Immature natural killer cell (primary cell): ENCODE data around the gene CCDC142. TPM values are rescaled to one million over a fixed set of nuclear protein-coding genes. Genes with fewer than 3 reads are reported as not detected.

Experiments
- DNase-seq, 3 donors: peaks; one replicate each; pipeline ENCODE4 v3.0.0; 2022; ENCODE audit warnings: mixed read lengths in 1 of 3
- H3K27ac Mint-ChIP-seq, 6 donors: one replicate each; pipeline ENCODE4 v1.8.0; 2020; ENCODE audit warnings: mixed read lengths in 6 of 6, mild to moderate bottlenecking in 5 of 6, inconsistent platforms in 4 of 6, moderate library complexity in 3 of 6
- H3K27me3 Mint-ChIP-seq, 3 donors: one replicate each; pipeline ENCODE4 v1.8.0; 2020 to 2021; ENCODE audit warnings: low read depth in 3 of 3, mild to moderate bottlenecking in 3 of 3, mixed read lengths in 3 of 3, moderate library complexity in 3 of 3, inconsistent platforms in 1 of 3
- H3K36me3 Mint-ChIP-seq, 3 donors: one replicate each; pipeline ENCODE4 v1.8.0; 2020; ENCODE audit warnings: mixed read lengths in 3 of 3, inconsistent platforms in 2 of 3, mild to moderate bottlenecking in 2 of 3
- H3K4me1 Mint-ChIP-seq, 2 donors: one replicate each; pipeline ENCODE4 v1.8.0; 2020; ENCODE audit warnings: inconsistent platforms in 2 of 2, mild to moderate bottlenecking in 2 of 2, mixed read lengths in 2 of 2, moderate library complexity in 1 of 2
- H3K4me3 Mint-ChIP-seq, 5 donors: one replicate each; pipeline ENCODE4 v1.8.0; 2020; ENCODE audit warnings: mild to moderate bottlenecking in 5 of 5, mixed read lengths in 5 of 5, inconsistent platforms in 3 of 5, moderate library complexity in 3 of 5
- H3K9me3 Mint-ChIP-seq, 6 donors: one replicate each; pipeline ENCODE4 v1.8.0; 2020; ENCODE audit warnings: mild to moderate bottlenecking in 6 of 6, mixed read lengths in 6 of 6, inconsistent platforms in 4 of 6, moderate library complexity in 3 of 6
- polyA plus RNA-seq, 3 donors: library from polyadenylated mRNA; unstranded; fragments of 300-500 nt; fragmentation: Illumina TruSeq; gene quantifications; one replicate each; pipeline ENCODE4 v1.2.3, GENCODE V29; 2021

CCDC142 gene
- polyA plus RNA-seq, 3 donors from 2014 or later = 4.1 to 16.6 (median 4.4) TPM

DNA sequence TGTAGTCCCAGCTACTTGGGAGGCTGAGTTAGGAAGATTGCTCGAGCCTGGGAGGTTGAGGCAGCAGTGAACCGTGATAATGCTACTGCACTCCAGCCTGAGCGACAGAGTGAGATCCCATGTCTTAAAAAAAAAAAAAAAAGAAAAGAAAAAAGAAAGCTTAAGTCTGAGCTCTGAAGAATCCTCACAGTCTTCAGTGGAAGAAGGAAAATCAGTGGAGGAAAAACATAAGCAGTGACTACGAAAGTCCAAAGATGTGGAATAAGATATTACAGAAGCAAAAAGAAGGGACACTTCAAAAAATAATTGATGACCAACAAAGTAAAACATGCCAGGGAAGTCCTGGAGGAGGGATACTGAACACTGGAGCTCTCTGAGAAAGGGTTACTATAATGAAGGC, 27.5 kb upstream of the CCDC142 start:
- H3K4me3 Mint-ChIP-seq = no peak overlapping the region
- DNase-seq = no peak
- peaks cover 3 to 6% (median 5%) of the 10 kb centered on the region in 3 donors for H3K36me3 Mint-ChIP-seq
- H3K27ac Mint-ChIP-seq = no peak overlapping the region
- H3K27me3 Mint-ChIP-seq = peaks cover 27 to 41% (median 29%) of the 10 kb centered on the region in 3 donors
- peaks cover 0 to 2% (median 0%) of the 10 kb centered on the region in 6 donors for H3K9me3 Mint-ChIP-seq
- H3K4me1 Mint-ChIP-seq = peaks cover 30 to 37% of the 10 kb centered on the region in 2 donors

- DNase-seq = no peak
- Mint-ChIP-seq H3K4me3 (peak overlapping the region; percentile 98 to 100 (median 99)), H3K27me3 (peaks cover 24 to 38% (median 30%) of the 10 kb centered on the region in 3 donors), H3K36me3 (peaks cover 5 to 16% (median 13%) of the 10 kb centered on the region in 3 donors), H3K4me1 (peaks cover 50 to 52% of the 10 kb centered on the region in 2 donors), H3K9me3 (no peaks in the 10 kb centered on the region), H3K27ac (peak overlapping the region; percentile 99 to 100 (median 100))
Measured at GRCh38 chr2:74507926-74508520, 25.2 kb upstream of the CCDC142 start.

GRCh38 chr2:74507145-74507925, 24.5 kb upstream of the CCDC142 start, which contains the start of gene PCGF1:
PCGF1 (minus strand) TSS chr2:74507695; CDS start chr2:74507668, 27 bp downstream.
- Mint-ChIP-seq H3K4me3 (peak within 1 kb of the TSS; percentile 98 to 100 (median 99)), H3K36me3 (peaks cover 5 to 16% (median 13%) of the 10 kb centered on the region in 3 donors), H3K4me1 (peaks cover 57 to 59% of the 10 kb centered on the region in 2 donors), H3K27ac (peak within 1 kb of the TSS; percentile 99 to 100 (median 100)), H3K9me3 (no peaks in the 10 kb centered on the region), H3K27me3 (peaks cover 17 to 31% (median 24%) of the 10 kb centered on the region in 3 donors)
- peak; percentile 98 to 99 (median 98) for DNase-seq

DNA sequence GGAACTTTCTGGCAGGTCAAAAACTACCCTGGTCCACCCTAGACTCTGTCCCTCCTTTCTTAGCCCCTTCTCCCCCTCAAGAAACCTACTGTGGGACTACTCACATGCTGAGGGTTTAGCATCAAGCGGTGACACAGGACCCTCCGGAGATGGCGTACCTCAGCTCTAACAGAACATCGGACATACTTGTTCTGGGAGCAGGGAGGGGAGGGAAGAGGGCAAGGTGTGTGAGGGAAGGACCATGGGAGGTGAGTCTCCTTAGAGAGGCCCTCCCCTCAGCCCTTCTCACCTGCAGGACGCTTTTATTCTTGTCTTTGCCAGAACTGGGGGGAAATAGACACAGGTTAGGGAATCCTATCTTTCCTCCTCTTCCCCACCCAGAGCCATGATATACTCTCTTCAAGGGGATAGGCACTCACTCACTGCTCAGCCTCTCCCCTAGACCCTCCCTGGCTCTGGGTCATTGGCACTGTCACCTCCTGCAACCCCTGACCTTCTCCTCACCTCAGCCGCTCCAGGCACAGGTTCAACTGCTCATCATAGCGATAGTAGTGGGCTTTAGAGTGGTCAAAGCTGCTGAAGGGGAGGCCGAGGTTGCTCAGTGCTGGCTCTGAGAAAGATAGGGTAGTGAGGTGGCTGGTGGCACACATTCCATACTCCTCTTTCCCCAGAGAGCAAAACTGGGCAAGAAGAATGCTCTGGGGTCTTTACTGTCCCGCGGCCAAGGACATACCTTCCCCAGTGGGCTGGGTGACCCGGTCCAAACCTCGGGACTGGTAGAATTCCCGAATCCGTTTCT, 22.8 kb upstream of the CCDC142 start:
- H3K4me3 Mint-ChIP-seq = peak overlapping the region in 4 of 5 donors; percentile 42 to 87 (median 52)
- no peaks in the 10 kb centered on the region for H3K9me3 Mint-ChIP-seq
- H3K36me3 Mint-ChIP-seq = peaks cover 5 to 16% (median 13%) of the 10 kb centered on the region in 3 donors
- H3K27ac Mint-ChIP-seq = peak overlapping the region in 2 of 6 donors; percentile 35 to 71
- H3K27me3 Mint-ChIP-seq = peaks cover 10 to 25% (median 16%) of the 10 kb centered on the region in 3 donors
- H3K4me1 Mint-ChIP-seq = peaks cover 68 to 69% of the 10 kb centered on the region in 2 donors
- no peak for DNase-seq

DNA sequence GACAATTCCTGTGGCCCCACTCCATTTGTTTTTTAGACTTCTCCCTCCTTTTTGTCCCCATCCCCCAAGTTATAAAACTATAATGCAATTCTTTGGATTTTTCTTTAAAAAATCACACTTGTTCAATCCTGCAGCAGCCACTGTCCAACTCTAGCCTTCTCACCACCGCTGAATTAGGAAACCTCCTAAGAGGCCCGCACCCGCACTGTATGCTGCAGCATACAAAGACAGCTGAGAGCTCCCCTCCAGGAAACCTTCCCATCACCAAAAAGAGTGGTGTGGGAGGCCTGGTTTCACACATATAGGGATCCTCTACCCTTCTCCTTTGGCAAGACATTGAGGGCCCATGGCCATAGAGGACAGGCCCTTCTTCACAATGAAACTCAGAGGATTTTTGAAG, 21.8 kb upstream of the CCDC142 start:
- no peaks in the 10 kb centered on the region for H3K9me3 Mint-ChIP-seq
- peak overlapping the region; percentile 28 to 76 (median 56) for H3K27ac Mint-ChIP-seq
- no peak for DNase-seq
- H3K4me1 Mint-ChIP-seq = peaks cover 68 to 73% of the 10 kb centered on the region in 2 donors
- H3K4me3 Mint-ChIP-seq = peak overlapping the region; percentile 82 to 90 (median 86)
- peaks cover 5 to 16% (median 13%) of the 10 kb centered on the region in 3 donors for H3K36me3 Mint-ChIP-seq
- peaks cover 10 to 21% (median 11%) of the 10 kb centered on the region in 3 donors for H3K27me3 Mint-ChIP-seq

DNA sequence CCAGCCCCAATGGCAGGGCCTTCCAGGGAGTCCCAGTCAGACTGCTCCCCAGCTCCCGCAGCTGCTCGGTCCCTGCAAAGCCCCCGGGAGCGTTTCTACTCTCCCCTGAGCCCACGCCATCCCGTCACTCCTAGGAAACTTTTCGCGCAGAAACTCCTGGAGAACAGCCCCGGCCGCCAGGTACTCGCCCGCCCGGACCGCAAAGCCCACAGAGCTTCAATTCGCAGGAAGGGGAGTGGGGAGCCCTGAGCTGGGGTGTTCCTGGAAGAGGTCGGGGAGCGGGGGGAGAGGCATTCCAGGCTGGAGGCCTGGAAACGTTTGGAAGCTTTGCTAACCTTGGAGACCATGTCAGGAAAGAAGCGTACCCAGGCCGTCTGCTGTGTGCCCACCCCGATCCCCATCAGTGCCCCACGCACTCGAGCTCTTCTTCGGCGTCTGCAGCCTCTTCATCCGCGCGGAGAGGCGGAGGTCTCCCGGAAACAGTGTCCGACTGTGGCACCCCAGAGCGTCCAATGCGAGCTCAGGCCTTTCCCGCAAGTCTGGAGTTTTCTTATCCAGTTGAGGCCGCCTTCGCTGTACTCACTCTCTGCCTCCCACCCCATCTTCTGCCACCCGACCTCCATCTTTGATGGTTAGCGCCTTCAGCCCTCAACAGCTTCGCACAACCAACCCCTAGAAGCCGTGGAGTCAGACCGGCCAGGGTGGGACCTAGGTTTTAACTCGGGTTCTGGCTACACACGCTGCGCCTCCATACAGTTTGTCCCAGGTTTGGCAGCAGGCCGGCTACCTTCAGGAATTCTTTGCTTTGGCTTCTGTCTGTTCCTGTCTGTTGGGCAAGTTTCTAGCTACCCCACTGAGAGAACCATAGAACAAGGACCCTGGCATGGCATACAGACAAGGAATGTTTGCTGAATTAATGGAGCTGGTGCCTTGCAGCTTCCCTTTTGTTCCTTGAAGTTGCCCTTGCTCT, 21.0 kb upstream of the CCDC142 start:
- DNase-seq = no peak
- H3K4me3 Mint-ChIP-seq = peak overlapping the region; percentile 82 to 90 (median 86)
- peaks cover 13 to 24% (median 13%) of the 10 kb centered on the region in 3 donors for H3K27me3 Mint-ChIP-seq
- peak overlapping the region; percentile 51 to 89 (median 80) for H3K27ac Mint-ChIP-seq
- peaks cover 5 to 16% (median 13%) of the 10 kb centered on the region in 3 donors for H3K36me3 Mint-ChIP-seq
- peaks cover 73 to 78% of the 10 kb centered on the region in 2 donors for H3K4me1 Mint-ChIP-seq
- H3K9me3 Mint-ChIP-seq = no peaks in the 10 kb centered on the region

DNA sequence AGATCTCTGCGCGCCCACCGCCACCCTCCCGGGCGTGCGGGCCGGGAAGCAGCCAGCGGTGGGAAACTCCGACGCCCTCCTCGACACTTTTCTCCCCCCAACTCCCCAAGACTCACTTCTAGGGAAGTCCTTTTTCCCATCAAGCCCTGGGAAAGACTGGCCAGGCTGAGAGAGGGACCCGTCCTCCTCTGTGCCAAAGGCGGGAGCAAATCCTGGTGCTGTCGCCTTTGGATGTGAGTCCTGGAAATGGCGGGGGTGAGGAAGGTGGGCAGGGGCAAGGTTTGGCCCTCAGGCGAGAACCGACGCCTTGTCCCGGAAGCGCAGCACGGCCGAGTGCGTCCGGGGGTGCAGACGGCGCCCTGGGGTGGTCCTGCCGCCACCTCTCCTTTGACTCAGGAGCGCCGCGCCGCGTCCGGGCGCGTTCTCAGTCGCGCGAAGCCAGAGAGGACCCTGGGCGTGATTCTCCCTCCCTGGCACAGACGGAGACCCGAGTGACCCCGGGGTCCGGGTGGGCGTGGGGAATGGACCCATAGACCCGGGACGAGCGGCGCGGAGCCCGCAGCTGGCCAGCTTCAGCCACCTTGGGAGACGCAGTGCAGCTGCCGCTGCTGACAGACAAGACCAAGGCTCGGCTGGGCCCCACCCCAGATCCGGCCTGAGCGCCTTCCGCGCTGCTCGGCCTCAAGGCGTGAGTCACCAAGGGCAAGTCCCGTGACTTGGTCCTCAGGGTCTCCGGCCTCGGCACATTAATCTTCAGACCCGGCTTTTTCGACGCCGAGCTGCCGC, 20.1 kb upstream of the CCDC142 start:
- peak; percentile 56 to 64 (median 57) for DNase-seq
- H3K4me3 Mint-ChIP-seq = peak overlapping the region; percentile 82 to 90 (median 86)
- no peaks in the 10 kb centered on the region for H3K9me3 Mint-ChIP-seq
- H3K36me3 Mint-ChIP-seq = peaks cover 5 to 16% (median 13%) of the 10 kb centered on the region in 3 donors
- H3K27me3 Mint-ChIP-seq = peaks cover 16 to 22% (median 16%) of the 10 kb centered on the region in 3 donors
- peak overlapping the region; percentile 51 to 89 (median 80) for H3K27ac Mint-ChIP-seq
- peaks cover 73 to 78% of the 10 kb centered on the region in 2 donors for H3K4me1 Mint-ChIP-seq

GRCh38 chr2:74502147-74502719, 19.4 kb upstream of the CCDC142 start:
- peaks cover 73 to 78% of the 10 kb centered on the region in 2 donors for H3K4me1 Mint-ChIP-seq
- DNase-seq = no peak
- H3K27ac Mint-ChIP-seq = peak overlapping the region; percentile 39 to 89 (median 78)
- no peaks in the 10 kb centered on the region for H3K9me3 Mint-ChIP-seq
- H3K36me3 Mint-ChIP-seq = peaks cover 3 to 16% (median 13%) of the 10 kb centered on the region in 3 donors
- peak overlapping the region; percentile 82 to 90 (median 86) for H3K4me3 Mint-ChIP-seq
- H3K27me3 Mint-ChIP-seq = peaks cover 12 to 19% (median 13%) of the 10 kb centered on the region in 3 donors

DNA sequence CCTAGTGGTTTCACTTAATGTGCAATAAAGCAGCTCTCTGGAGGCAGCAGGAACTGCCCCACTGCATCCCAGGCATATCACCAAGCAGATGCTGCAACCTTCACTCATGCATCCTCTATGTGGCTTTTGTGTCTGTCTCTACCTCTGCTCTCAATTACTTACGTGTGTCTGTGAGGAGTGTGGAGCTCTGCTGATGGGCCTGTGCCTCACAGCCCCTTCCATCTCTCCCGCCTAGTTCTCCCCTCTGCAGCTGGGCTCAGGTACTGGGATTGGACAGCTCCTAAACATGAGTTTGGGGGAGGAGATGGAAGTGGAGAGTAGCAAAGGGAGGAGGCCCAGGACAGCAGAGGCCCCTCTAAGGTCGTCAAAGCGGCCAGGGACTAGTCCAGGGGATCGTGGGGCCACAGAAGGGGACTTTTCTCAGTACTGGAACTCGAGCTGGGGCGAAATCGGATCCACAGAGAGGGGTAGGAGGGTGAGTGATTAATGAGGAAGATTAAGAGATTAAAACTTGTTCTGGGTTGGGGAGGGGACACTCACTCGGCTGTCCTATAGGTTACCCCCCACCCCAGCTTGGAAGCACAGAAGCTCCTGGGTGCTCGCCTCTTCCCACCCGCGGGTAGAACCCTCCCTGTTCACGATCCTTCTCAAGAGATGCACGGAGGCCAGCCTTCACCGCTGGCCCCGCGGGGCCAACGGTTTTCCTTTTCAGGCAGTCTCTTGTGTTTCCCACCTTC, 18.7 kb upstream of the CCDC142 start:
- no peak for DNase-seq
- H3K27ac Mint-ChIP-seq = peak overlapping the region in 4 of 6 donors; percentile 17 to 83 (median 74)
- H3K9me3 Mint-ChIP-seq = no peaks in the 10 kb centered on the region
- H3K4me1 Mint-ChIP-seq = peaks cover 66 to 71% of the 10 kb centered on the region in 2 donors
- peaks cover 8 to 15% (median 10%) of the 10 kb centered on the region in 3 donors for H3K27me3 Mint-ChIP-seq
- H3K36me3 Mint-ChIP-seq = peaks cover under 1 to 13% (median 10%) of the 10 kb centered on the region in 3 donors
- H3K4me3 Mint-ChIP-seq = peak overlapping the region; percentile 76 to 90 (median 83)

DNA sequence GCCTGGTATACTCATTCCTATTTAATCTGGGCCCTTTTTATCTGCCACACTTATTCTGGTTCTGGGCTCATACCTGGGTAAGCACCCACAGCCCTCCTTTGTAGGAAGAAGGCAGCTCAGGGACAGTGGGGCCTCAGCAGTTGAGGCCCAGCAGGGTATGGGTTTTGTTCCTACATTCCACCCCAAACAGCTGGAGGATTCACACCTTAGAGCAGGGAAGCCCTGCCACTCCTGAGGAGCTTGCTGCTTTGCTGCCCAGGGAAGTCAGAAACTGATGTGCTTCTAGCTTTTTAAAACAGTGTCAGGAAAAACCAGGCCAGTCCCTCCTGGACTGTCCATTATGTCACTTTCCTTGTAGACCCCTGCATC, 17.8 kb upstream of the CCDC142 start:
- peaks cover 63 to 66% of the 10 kb centered on the region in 2 donors for H3K4me1 Mint-ChIP-seq
- H3K36me3 Mint-ChIP-seq = peaks cover 0 to 17% (median 10%) of the 10 kb centered on the region in 3 donors
- H3K27ac Mint-ChIP-seq = no peak overlapping the region
- no peaks in the 10 kb centered on the region for H3K9me3 Mint-ChIP-seq
- peaks cover 8 to 15% (median 10%) of the 10 kb centered on the region in 3 donors for H3K27me3 Mint-ChIP-seq
- peak overlapping the region in 4 of 5 donors; percentile 38 to 86 (median 47) for H3K4me3 Mint-ChIP-seq
- no peak for DNase-seq
